SK-N-SH (cell line): ENCODE data around the gene EXOC4. TPM values are rescaled to one million over a fixed set of nuclear protein-coding genes. Genes with fewer than 3 reads are reported as not detected.

Experiments
- CTCF ChIA-PET: fragments of 300-600, 350-600 bp; formaldehyde crosslinking; extraction: SDS; loops from one replicate; lab custom pipeline; 2021; lab: Yijun Ruan, JAX
- POLR2A ChIA-PET: fragments of 350-600 bp; sonication (Branson Sonifier 250); formaldehyde crosslinking; extraction: SDS; loops from one replicate; lab custom pipeline; 2020; ENCODE audit warnings: antibody characterized with exemption, inconsistent platforms; lab: Yijun Ruan, JAX
- DNase-seq: peaks from one replicate; pipeline ENCODE4 v3.0.0; 2012
- H2AFZ ChIP-seq: fragments of 200-600 bp; sonication (generic); 2 replicates; pipeline ENCODE4 v1.8.1; 2016; ENCODE audit warnings: antibody characterized with exemption, mild to moderate bottlenecking, low read depth
- H3F3A ChIP-seq: fragments of 200-600 bp; sonication (generic); replicated peaks from 2 replicates; pipeline ENCODE3; 2016; ENCODE audit warnings: antibody characterized with exemption, mild to moderate bottlenecking; ENCODE audit not compliant: insufficient read depth
- H3K27ac ChIP-seq, 2 experiments: fragments of 200-500 bp in 1 of 2; fragments of 200-600 bp in 1 of 2; sonication (Bioruptor generic) in 1 of 2; sonication (generic), shearing (Covaris generic) in 1 of 2; 2 replicates each; pipeline versions ENCODE4 v1.5.1 to v1.6.1; 2014 to 2016; ENCODE audit warnings: low read depth in 2 of 2, inconsistent platforms in 1 of 2, low read length in 1 of 2, mild to moderate bottlenecking in 1 of 2, mixed read lengths in 1 of 2
- H3K27me3 ChIP-seq: fragments of 200-600 bp; sonication (generic), shearing (Covaris generic); 2 replicates; pipeline ENCODE4 v1.6.1; 2016; ENCODE audit warnings: mixed run types; ENCODE audit not compliant: insufficient read depth
- H3K36me3 ChIP-seq, 2 experiments: fragments of 200-500 bp in 1 of 2; fragments of 200-600 bp in 1 of 2; sonication (Bioruptor generic) in 1 of 2; sonication (generic) in 1 of 2; replicated peaks in 1 of 2; 2 replicates each; pipeline versions ENCODE3 to v1.5.1; 2014 to 2016; ENCODE audit warnings: low read length in 1 of 2, mild to moderate bottlenecking in 1 of 2; ENCODE audit not compliant: insufficient read depth in 2 of 2, control insufficient read depth in 1 of 2
- H3K4me1 ChIP-seq, 2 experiments: fragments of 200-500 bp in 1 of 2; fragments of 200-600 bp in 1 of 2; sonication (Bioruptor generic) in 1 of 2; sonication (generic), shearing (Covaris generic) in 1 of 2; 2 replicates each; pipeline versions ENCODE4 v1.5.1 to v1.6.1; 2014 to 2016; ENCODE audit warnings: low read depth in 1 of 2, low read length in 1 of 2, mixed run types in 1 of 2; ENCODE audit not compliant: insufficient read depth in 2 of 2, control insufficient read depth in 1 of 2
- H3K4me2 ChIP-seq: fragments of 200-600 bp; sonication (generic), shearing (Covaris generic); 2 replicates; pipeline ENCODE4 v1.6.1; 2017; ENCODE audit warnings: mixed run types
- H3K4me3 ChIP-seq, 2 experiments: fragments of 200-500 bp in 1 of 2; fragments of 200-600 bp in 1 of 2; sonication (Bioruptor generic) in 1 of 2; sonication (generic), shearing (Covaris generic) in 1 of 2; 2 replicates each; pipeline versions ENCODE4 v1.5.1 to v1.8.1; 2014 to 2016; ENCODE audit warnings: low read depth in 2 of 2, inconsistent platforms in 1 of 2, low read length in 1 of 2, mild to moderate bottlenecking in 1 of 2, mixed read lengths in 1 of 2, moderate library complexity in 1 of 2
- H3K79me2 ChIP-seq: fragments of 200-600 bp; sonication (generic); 2 replicates; pipeline ENCODE4 v1.8.1; 2017; ENCODE audit warnings: mild to moderate bottlenecking; ENCODE audit not compliant: insufficient read depth
- H3K9ac ChIP-seq: fragments of 200-600 bp; sonication (generic); 2 replicates; pipeline ENCODE4 v1.6.1; 2017; ENCODE audit warnings: mixed run types
- H3K9me2 ChIP-seq: fragments of 200-600 bp; sonication (generic); 2 replicates; pipeline ENCODE4 v1.6.1; 2017; ENCODE audit warnings: mixed run types
- H3K9me3 ChIP-seq: fragments of 200-600 bp; sonication (generic); 2 replicates; pipeline ENCODE4 v1.6.1; 2017; ENCODE audit warnings: mixed run types, mild to moderate bottlenecking, moderate library complexity
- H4K20me1 ChIP-seq: fragments of 200-600 bp; sonication (generic); 2 replicates; pipeline ENCODE4 v1.6.1; 2017; ENCODE audit warnings: mild to moderate bottlenecking, mixed run types; ENCODE audit not compliant: insufficient read depth
- CHD2 ChIP-seq: fragments of 150-350 bp; IDR thresholded peaks from 2 replicates; pipeline ENCODE4 v1.6.1; 2018; ENCODE audit warnings: low read length; ENCODE audit not compliant: partially characterized antibody
- EP300 ChIP-seq, 2 experiments: IDR thresholded peaks; 2 replicates each; pipeline versions ENCODE4 v1.4.0 to v1.6.1; 2012; ENCODE audit warnings: borderline replicate concordance in 1 of 2, low read depth in 1 of 2, low read length in 1 of 2
- EZH2phosphoT487 ChIP-seq: fragments of 200-600 bp; sonication (generic); IDR thresholded peaks from 2 replicates; pipeline ENCODE4 v1.6.1; 2017; ENCODE audit warnings: low read depth, mixed run types, mild to moderate bottlenecking, antibody characterized with exemption, moderate library complexity, borderline replicate concordance
- FOSL2 ChIP-seq: IDR thresholded peaks from 2 replicates; pipeline ENCODE4 v1.4.0; 2012; ENCODE audit warnings: low read depth, mild to moderate bottlenecking, moderate library complexity, borderline replicate concordance
- FOXJ3 ChIP-seq: sonication (generic); formaldehyde crosslinking; IDR thresholded peaks from 2 replicates; pipeline ENCODE4 v1.5.1; 2020; ENCODE audit warnings: mild to moderate bottlenecking, missing genetic modification reagents
- GATA2 ChIP-seq: sonication (generic); formaldehyde crosslinking; IDR thresholded peaks from 2 replicates; pipeline ENCODE4 v1.5.0; 2020; ENCODE audit warnings: mild to moderate bottlenecking, missing genetic modification reagents
- JUND ChIP-seq: IDR thresholded peaks from 2 replicates; pipeline ENCODE4 v1.4.0; 2012
- NFIC ChIP-seq: IDR thresholded peaks from 2 replicates; pipeline ENCODE4 v1.4.0; 2012; ENCODE audit warnings: borderline replicate concordance
- POLR2AphosphoS5 ChIP-seq: IDR thresholded peaks from 2 replicates; pipeline ENCODE4 v1.6.1; 2012; ENCODE audit warnings: low read depth, low read length
- RCOR1 ChIP-seq: fragments of 150-350 bp; IDR thresholded peaks from 2 replicates; pipeline ENCODE4 v1.6.1; 2017; ENCODE audit warnings: antibody characterized with exemption, low read length
- REST ChIP-seq: IDR thresholded peaks from 2 replicates; pipeline ENCODE4 v1.6.1; 2012; ENCODE audit warnings: mild to moderate bottlenecking, low read depth, low read length, moderate library complexity
- RXRA ChIP-seq: IDR thresholded peaks from 2 replicates; pipeline ENCODE4 v1.4.0; 2012; ENCODE audit warnings: low read depth, mild to moderate bottlenecking, borderline replicate concordance
- SIN3A ChIP-seq: IDR thresholded peaks from 2 replicates; pipeline ENCODE4 v1.6.1; 2012; ENCODE audit warnings: low read depth, mild to moderate bottlenecking, low read length, moderate library complexity, borderline replicate concordance
- SMC3 ChIP-seq: IDR thresholded peaks from 2 replicates; pipeline ENCODE4 v1.6.1; 2012; ENCODE audit warnings: low read depth, low read length, improper control_type of control experiment
- TAF1 ChIP-seq: IDR thresholded peaks from 2 replicates; pipeline ENCODE4 v1.6.1; 2012; ENCODE audit warnings: low read depth, mild to moderate bottlenecking, low read length, moderate library complexity, borderline replicate concordance
- TCF12 ChIP-seq: IDR thresholded peaks from 2 replicates; pipeline ENCODE4 v1.4.0; 2012
- TEAD4 ChIP-seq: IDR thresholded peaks from 2 replicates; pipeline ENCODE4 v1.4.0; 2012; ENCODE audit warnings: mild to moderate bottlenecking, borderline replicate concordance; ENCODE audit not compliant: insufficient read depth
- WGBS: methylation state at CpG from one replicate; pipeline ENCODE4 v1.1.6; 2017; ENCODE audit warnings: low lambda C conversion rate; 5-methylcytosine and 5-hydroxymethylcytosine counted together
- polyA plus RNA-seq, 3 experiments: library from polyadenylated mRNA; depleted of rRNA; stranded (reverse); fragments of >200 nt; gene quantifications; 2 replicates each; pipeline ENCODE4 v1.2.3, GENCODE V29; 2012
- TF ChIP-seq, protein P1 (sequence below): IDR thresholded peaks from 2 replicates; pipeline ENCODE4 v1.4.0; 2012; ENCODE audit warnings: low read depth, borderline replicate concordance
- TF ChIP-seq, protein P2 (sequence below): IDR thresholded peaks from 2 replicates; pipeline ENCODE4; 2012
- TF ChIP-seq, protein P3 (sequence below): IDR thresholded peaks from 2 replicates; pipeline ENCODE4 v1.4.0; 2012; ENCODE audit warnings: low read depth

EXOC4 gene
- polyA plus RNA-seq, 1 of the 3 experiments (the other 2 are of a cell fraction): 37.3 TPM

DNA sequence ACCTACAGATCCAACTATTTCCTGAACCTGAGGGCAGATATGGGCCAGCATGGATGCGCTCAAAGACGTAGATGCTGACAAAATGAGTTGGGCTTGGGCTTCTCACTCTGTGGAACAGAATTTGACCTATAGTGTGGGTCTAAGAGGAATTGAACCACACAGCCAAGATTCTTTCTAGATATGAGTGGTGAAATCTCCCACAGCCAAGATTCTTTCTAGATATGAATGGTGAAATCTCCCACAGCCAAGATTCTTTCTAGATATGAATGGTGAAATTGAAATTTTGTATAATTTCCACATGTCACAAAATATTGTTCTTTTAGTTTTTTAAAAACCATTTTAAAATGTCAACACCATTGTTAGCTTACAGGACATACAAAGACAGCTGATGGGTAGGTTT is 658.8 kb downstream of the EXOC4 start (continued):
- no peak for TF ChIP-seq EP300 (IDR thresholded peaks at IDR 0.05; ENCODE audit: borderline replicate concordance in 1 of 2, low read depth in 1 of 2, low read length in 1 of 2)
- TF ChIP-seq SMC3: no peak
- TF ChIP-seq, protein P1, sequence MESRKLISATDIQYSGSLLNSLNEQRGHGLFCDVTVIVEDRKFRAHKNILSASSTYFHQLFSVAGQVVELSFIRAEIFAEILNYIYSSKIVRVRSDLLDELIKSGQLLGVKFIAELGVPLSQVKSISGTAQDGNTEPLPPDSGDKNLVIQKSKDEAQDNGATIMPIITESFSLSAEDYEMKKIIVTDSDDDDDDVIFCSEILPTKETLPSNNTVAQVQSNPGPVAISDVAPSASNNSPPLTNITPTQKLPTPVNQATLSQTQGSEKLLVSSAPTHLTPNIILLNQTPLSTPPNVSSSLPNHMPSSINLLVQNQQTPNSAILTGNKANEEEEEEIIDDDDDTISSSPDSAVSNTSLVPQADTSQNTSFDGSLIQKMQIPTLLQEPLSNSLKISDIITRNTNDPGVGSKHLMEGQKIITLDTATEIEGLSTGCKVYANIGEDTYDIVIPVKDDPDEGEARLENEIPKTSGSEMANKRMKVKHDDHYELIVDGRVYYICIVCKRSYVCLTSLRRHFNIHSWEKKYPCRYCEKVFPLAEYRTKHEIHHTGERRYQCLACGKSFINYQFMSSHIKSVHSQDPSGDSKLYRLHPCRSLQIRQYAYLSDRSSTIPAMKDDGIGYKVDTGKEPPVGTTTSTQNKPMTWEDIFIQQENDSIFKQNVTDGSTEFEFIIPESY: no peak

DNA sequence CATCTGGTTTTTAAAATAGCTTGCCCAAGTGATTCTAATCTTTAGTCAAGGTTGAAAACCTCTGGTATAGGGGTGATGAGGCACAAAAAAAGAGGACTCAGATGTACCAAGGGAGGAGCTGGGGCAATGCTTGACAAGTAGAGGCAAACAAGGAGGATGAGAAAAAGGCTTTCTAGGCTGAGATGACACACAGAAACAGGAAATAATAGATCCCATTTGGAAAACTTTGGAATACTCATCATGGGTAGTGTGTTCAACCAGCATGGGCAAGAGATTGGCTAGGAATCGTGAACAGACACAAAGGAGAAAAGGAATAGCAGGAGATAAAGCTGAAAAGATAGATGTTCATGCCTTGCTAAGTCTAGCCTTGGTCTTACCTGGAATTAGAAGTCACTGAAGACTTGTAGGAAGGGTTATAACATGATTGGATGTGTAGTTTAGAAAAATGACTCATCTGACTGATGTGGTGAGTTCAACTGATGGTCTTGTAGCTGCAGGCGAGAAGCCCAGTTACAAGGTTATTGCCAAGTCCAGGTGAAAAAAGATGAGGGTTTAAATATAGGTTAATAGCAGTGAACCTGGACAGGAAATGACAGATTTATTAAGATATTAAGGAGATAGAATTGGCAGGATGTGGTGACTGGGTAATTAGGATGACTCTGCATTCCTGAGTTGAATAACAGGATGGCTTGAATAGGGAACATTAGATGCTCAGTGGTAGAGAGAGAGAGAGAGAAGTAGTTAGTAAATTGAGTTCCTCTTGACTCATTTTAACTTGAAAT is 660.2 kb downstream of the EXOC4 start:
- H2AFZ ChIP-seq: no peak overlapping the region
- H3K9me2 ChIP-seq: no peaks in the 10 kb centered on the region
- H3K9me3 ChIP-seq: no peaks in the 10 kb centered on the region
- H3K27me3 ChIP-seq: no peaks in the 10 kb centered on the region
- H3K79me2 ChIP-seq: no peaks in the 10 kb centered on the region
- CTCF ChIA-PET: interaction anchor here (1.5 kb wide), 1 partner anchor 12 kb away, joined by 5 read pairs; no protein-coding TSS in a partner anchor
- no peak for DNase-seq
- no peak overlapping the region for H3K4me3 ChIP-seq
- H3F3A ChIP-seq: peaks cover 24% of the 10 kb centered on the region
- no peak overlapping the region for H3K9ac ChIP-seq
- H4K20me1 ChIP-seq: 0 out of 2 replicates have a peak, but pooled peaks cover 4% of the 10 kb centered on the region
- H3K4me2 ChIP-seq: no peak overlapping the region
- peaks cover 0 to 4% of the 10 kb centered on the region in 2 experiments; a peak in 1 of 4 replicates for H3K4me1 ChIP-seq
- 87% methylated on average over 2 of the region's 2 CpGs for WGBS
- TF ChIP-seq, protein P1: no peak
- TF ChIP-seq EP300 (IDR thresholded peaks at IDR 0.05; ENCODE audit: borderline replicate concordance in 1 of 2, low read depth in 1 of 2, low read length in 1 of 2): peak in 1 of 2 experiments; percentile 17; a peak in 1 of 4 replicates
- no peak for TF ChIP-seq REST
- TF ChIP-seq, protein P2, sequence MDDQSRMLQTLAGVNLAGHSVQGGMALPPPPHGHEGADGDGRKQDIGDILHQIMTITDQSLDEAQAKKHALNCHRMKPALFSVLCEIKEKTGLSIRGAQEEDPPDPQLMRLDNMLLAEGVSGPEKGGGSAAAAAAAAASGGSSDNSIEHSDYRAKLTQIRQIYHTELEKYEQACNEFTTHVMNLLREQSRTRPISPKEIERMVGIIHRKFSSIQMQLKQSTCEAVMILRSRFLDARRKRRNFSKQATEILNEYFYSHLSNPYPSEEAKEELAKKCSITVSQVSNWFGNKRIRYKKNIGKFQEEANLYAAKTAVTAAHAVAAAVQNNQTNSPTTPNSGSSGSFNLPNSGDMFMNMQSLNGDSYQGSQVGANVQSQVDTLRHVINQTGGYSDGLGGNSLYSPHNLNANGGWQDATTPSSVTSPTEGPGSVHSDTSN: peak; percentile 50
- TF ChIP-seq RXRA: peak; percentile 41; the same call in 1 of the 2 replicates
- TF ChIP-seq NFIC: peak; percentile 20; the same call in 1 of the 2 replicates
- TF ChIP-seq TEAD4: 0 out of 2 replicates have a peak, but pooled peaks have one; percentile 11
- no peak for TF ChIP-seq GATA2
- no peak for TF ChIP-seq EZH2phosphoT487
- TF ChIP-seq, protein P3, sequence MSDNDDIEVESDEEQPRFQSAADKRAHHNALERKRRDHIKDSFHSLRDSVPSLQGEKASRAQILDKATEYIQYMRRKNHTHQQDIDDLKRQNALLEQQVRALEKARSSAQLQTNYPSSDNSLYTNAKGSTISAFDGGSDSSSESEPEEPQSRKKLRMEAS: no peak
- no peak for TF ChIP-seq POLR2AphosphoS5
- no peak for TF ChIP-seq CHD2
- no peak for TF ChIP-seq JUND
- TF ChIP-seq RCOR1: no peak
- TF ChIP-seq TCF12: peak; percentile 37
- TF ChIP-seq FOSL2: peak; percentile 43; the same call in 1 of the 2 replicates
- TF ChIP-seq SIN3A: no peak
- no peak for TF ChIP-seq FOXJ3 (CRISPR knock-in tag)
- TF ChIP-seq TAF1: no peak
- H3K36me3 ChIP-seq: peaks cover 0 to 8% of the 10 kb centered on the region in 2 experiments
- peak overlapping the region; percentile 1 to 6; a peak in 2 of 4 replicates for H3K27ac ChIP-seq
- POLR2A ChIA-PET: no interaction called here
